Lung microvascular endothelial cell (primary cell): ENCODE measurements around the gene ZNF609. TPM values are rescaled to one million over a fixed set of nuclear protein-coding genes. Genes with fewer than 3 reads are reported as not detected.

Source experiments
- DNase-seq, 2 donors: peaks; one replicate each; pipeline versions ENCODE4 v3.0.0 to v3.0.0-alpha.2; 2010; ENCODE audit warnings: low read depth in 2 of 2
- total RNA-seq: library from RNA; depleted of rRNA; stranded (reverse); fragments of >200 nt; gene quantifications from 2 replicates; pipeline ENCODE4 v1.2.1, GENCODE V29; 2014

Gene ZNF609
- total RNA-seq, 1 donor from 2014 or later, result 19.8 TPM

DNA sequence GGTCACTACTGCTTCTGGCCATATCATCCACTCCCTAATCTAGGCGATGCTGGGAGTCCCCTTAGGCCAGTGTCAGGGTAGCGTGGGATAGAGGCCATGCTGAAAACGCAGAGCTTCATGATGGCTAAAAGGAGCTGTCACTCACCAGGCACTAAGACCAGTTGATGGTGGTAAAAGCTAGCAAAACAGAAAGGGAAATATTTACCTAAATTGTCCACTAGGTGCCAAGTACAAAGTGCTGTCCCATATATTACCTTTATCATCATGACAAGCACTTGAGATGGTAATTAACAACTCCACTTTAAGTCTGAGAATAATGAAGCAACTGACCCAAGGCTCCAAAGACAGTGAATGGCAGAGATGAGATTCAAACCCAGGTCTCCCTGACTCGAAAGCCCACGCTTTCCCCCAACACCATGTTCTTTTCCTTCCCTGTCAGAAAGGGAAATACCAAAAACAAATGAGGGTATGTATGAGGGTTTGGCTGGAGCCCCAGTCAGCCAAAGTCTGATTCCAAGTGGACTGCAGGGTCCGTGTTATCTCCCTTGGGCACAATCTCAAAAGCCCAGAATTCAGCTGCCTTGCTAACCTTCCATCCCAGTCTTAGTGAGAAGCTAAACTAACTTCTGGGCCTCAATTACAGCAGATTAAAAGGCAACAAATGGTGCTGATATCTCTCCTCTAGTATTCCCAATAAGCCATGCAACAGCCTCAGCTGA is 230.4 kb downstream of the ZNF609 start:
- DNase-seq, result no peak

DNA sequence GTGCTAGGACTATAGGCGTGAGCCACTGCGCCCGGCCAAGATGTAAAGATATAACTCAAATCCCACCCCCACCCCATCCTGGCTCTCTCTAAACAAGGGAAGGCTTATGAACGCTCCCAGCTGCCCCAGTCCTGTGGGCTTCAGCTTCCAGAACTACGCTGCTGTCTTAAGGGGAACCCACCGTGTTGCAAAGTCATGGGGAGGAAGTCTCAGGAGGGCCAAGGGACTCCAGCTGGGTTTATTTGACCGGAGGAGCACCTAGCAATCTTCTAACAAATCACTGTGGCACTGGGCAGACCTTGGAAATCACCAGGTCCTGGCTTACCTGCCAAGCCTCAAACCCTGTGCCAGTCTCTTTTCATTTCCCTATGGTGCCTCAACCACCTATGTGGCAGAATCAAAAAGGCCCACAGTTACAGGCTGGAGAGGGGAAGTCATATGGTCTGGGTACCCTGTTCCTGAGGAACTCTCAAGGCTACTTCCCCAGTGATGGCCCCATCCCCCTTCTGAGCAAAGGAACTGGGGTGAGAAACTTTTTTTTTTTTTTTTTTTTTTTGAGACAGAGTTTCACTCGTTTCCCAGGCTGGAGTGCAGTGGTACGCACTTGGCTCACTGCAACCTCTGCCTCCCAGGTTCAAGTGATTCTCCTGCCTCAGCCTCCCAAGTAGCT is 231.7 kb downstream of the ZNF609 start:
- no peak for DNase-seq

GRCh38 chr15:64693134-64693533 is 232.8 kb downstream of the ZNF609 start:
- DNase-seq, result peak; percentile 55 to 85

DNA sequence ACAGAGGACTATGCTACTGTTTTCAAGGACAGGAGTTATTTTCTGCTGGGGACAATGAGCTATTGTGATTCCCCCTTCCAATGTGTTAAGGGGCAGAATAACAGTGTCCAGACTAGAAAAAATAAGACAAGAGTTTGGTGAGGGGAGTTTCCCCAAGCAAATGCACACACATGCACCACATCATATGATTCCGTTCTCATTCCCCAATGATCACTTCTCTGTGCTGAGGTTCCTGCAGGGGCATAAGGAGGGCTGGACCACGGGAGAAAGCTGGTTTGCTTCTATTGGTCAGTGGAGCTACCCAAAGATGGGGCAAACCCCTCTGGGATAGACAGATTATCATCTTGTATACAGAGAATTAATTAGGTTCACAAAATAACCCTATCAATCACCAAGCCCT is 234.4 kb downstream of the ZNF609 start:
- DNase-seq, result no peak

GRCh38 chr15:64695561-64695992 is 235.2 kb downstream of the ZNF609 start:
- DNase-seq, result no peak

- DNase-seq, result no peak
These were observed 236.1 kb downstream of the ZNF609 start for GRCh38 chr15:64696481-64696880.

DNA sequence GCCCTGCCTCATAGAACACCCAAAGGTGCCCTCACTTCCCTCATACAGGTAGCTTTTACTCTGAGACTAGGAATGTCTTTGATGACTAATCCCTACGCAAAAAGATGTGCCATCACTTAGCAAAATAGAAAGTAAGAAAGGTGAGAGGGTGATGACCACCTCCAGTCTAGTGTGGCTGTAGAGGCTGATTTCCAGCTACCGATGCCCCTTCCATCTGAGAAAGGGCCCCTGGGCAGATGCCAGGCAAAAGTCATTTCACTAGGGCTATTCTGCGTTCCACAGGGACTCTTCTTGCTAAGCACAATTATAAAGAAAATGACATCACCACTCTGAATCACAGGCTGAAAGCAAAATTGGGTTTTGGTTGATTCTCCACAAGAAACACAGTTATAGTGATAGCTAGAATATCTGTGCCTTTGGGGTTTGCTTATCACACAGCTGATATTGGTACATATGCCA is 237.6 kb downstream of the ZNF609 start:
- peak in 1 of 2 donors; percentile 12 for DNase-seq

GRCh38 chr15:64698823-64699222 is 238.4 kb downstream of the ZNF609 start:
- no peak for DNase-seq

GRCh38 chr15:64699751-64700388 is 239.5 kb downstream of the ZNF609 start:
- peak in 1 of 2 donors; percentile 40 for DNase-seq

GRCh38 chr15:64701051-64701450 is 240.7 kb downstream of the ZNF609 start:
- DNase-seq, result no peak

GRCh38 chr15:64701482-64702184 is 241.3 kb downstream of the ZNF609 start:
- no peak for DNase-seq

DNA sequence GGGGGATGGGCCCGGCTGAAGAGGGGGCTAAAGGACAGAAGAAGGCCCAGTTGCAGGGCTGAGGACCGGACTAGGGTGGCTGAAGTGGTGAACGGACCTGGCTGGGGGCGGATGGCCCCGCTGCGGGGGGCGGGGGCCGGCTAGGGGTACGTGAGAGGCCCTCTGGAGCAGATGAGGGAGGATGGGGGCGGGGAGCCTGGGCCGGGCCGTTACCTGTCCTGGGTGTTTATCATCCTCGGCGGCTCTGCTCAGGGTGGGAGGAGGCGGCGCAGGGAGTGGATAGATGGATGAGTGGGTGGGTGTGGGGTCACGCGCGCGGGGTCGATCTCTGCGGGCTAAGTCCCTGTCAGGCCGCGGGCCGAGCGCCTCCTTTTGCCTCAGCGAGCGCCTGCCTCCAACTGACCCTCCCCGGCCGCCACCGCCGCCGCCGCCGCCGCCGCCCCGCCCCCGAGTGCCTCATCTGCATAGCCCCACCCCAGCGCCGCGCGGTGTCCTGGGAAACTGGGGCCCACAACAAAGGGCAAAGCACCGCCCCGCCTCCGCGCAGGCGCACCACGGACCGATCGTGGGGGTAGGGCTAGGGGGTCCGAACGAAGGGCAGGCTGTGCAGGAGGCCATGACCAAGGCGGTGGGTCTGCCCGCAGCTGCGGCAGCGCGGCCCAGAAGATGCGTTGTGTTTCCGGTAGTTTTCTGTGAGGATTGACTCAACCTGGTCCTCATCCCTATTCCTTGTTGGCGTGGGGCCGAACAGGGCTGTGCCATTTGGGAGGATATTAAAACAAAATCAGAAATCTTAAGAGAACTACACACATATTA is 242.6 kb downstream of the ZNF609 start:
- DNase-seq, result peak; percentile 91 to 95

DNA sequence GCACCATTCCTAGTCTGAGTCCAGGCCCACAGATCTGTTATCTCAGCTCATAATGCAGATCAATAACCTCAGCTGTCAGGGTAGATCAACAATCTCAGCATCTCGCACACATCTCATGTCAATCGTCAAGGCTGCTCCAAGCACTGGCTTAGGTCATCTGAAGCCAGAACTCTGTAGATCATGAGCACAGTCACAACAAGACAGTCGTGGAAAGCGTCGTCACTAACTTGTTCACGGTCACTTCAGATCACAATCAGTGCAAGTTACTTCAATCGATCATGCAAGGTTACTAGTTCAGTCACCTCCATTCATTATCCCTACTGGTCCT is 243.2 kb downstream of the ZNF609 start:
- peak in 1 of 2 donors; percentile 21 for DNase-seq

DNA sequence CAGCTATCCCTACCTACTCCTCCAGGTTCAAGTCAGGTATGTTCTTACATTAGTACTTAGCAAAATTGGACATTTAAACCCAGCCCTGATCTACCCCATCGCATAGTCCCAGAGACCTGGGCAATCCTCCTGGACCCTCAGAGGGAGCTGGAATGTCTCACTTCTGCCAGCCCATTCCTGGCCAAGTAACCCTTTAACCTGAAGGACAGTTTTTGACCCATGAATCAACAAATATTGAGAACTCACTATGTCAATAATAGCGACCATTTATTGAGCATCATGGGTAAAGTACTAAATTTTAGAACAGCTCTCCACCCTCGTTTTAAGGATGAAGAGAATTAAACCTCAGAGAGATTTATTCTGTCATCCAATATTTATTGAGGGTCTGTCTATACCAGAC is 244.6 kb downstream of the ZNF609 start:
- DNase-seq, result no peak

DNA sequence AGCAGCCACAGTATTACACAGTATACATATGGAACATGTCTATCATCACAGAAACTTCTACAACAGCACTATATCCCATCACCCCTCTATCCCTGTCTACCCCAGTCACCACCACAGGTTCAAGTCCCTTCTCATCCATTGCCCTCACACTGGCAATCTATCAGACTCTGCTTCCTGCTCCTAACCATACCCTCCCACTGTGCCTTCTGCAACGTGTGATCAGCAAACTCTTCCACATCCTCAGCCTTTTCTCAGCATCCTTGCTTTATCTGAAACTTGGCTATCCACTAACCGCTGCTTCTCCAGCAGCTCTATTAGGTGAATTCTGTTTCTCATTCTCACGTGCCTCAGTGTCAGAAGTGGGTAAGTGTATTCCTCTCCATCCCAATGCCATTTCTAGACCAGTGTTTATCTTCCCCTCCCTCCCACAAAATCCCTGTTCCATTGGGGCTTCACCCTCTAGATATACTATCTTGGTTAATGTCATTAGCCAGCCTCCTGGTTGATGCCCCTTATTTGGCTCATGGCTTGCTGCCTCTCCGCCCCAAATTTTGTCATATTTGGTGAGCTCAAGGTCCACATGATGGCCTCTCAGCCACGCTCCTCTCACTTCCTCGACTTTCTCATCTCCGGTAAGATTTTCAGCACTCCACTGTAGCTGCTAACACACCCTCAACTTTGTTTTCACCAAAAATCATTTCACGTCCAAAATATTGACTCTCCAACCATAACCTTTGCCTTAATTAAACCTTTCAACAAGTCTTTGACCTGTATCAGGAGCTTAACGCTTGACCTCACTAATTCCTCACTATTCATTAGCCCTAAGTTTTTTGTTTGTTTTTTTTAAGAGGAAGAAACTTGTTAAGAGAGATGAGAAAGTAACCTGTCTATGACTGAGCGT is 245.9 kb downstream of the ZNF609 start:
- no peak for DNase-seq

DNA sequence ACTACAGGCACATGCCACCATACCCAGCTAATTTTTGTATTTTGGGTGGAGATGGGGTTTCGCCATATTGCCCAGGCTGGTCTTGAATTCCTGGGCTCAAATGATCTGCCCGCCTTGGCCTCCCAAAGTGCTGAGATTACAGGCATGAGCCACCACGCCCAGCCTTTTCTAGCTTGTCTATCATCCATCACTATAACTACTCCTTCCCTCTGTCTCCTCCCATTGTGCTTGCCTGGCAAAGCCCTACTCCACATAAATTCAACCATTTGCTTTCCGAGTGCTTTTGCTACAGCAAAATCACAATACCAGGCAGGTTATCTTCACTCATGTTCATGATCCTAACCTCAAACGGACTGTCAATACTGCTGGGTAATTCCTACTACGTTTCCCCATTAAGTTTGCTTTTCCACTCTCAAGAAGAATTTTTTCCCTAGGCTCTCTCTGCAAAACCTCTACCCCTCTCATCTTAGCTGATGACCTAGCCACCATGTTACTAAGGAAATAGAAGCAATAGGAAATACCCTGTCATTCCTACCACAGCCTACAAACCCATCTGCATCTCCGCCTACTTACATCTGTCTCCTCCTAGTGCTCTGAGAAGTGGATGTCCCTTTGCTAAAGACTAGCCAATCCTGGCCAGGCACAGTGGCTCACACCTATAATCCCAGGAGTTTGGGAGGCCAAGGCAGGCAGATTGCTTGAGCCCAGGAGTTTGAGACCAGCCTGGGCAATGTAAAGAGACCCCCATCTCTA is 250.5 kb downstream of the ZNF609 start:
- DNase-seq, result no peak

- no peak for DNase-seq
These were observed 252.0 kb downstream of the ZNF609 start for GRCh38 chr15:64712353-64712752.

DNA sequence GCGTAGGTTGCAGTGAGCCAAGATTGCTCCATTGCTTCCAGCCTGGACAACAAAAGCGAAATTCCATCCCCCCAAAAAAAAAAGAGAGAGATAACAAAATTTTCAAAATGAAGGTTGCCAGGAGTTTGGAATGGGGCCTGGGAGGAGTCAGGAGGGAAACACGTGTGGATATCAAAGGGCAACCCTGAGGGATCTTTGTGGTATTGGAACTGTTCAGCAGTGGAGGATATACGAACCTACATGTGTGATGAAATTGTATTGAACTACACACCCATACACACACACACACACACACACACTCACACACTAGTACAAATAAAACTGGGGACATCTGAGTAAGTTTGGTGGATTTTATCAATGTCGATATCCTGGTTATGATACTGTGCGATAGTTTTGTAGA is 253.2 kb downstream of the ZNF609 start:
- DNase-seq, result no peak

DNA sequence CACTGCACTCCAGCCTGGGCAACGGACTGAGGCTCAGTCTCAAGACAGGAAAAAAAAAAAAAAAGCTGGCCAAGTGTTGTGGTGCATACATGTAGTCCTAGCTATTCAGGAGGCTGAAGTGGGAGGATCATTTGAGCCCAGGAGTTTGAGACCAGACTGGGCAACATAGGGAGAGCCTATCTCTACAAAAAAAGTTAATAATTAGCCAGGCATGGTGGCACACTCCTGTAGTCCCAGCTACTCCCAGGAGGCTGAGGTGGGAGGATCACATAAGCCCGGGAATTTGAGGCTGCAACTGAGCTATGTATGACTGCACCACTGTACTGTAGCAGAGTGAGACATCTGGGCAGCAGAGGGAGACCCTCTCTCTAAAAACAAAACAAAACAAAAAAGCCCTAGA is 256.1 kb downstream of the ZNF609 start:
- no peak for DNase-seq
